SH-SY5Y (cell line): ENCODE measurements around the gene MASP2.

ENCODE experiments used
- GATA2 ChIP-seq: IDR thresholded peaks from 2 replicates; pipeline ENCODE4 v1.6.1; 2011; ENCODE audit warnings: mild to moderate bottlenecking, low read depth, low read length
- GATA3 ChIP-seq: IDR thresholded peaks from 2 replicates; pipeline ENCODE4 v1.6.1; 2011; ENCODE audit warnings: low read depth, mild to moderate bottlenecking, low read length, moderate library complexity

MASP2 gene

GRCh38 chr1:10980841-10981727, 66.0 kb downstream of the MASP2 start:
- TF ChIP-seq GATA3: no peak
- TF ChIP-seq GATA2: no peak

GRCh38 chr1:10980094-10980577, 66.9 kb downstream of the MASP2 start:
- TF ChIP-seq GATA2 (no peak), GATA3 (no peak)

DNA sequence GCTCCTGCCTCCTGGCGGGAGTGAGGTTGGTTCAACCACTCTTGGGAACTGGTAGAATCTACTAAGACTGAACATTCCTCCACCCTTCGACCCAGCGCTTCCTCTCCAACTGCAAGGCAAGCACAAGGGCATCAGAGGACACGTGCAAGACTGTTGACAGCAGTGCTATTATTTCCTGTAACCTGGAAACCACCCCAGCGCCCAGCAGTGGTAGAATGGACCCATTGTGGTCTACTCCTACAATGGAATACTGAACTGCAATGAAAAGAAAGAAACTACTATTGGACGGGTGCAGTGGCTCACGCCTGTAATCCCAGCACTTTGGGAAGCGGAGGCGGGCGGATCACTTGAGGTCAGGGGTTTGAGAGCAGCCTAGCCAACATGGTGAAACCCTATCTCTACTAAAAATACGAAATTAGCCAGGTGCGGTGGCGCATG, 67.5 kb downstream of the MASP2 start:
- TF ChIP-seq GATA2 (no peak), GATA3 (no peak)

GRCh38 chr1:10978719-10979118, 68.3 kb downstream of the MASP2 start:
- TF ChIP-seq GATA3 (no peak), GATA2 (no peak)
